Measurements from ENCODE around the gene VPS26B.
"Not testable (repeated sequence)": the region's sequence is repeated elsewhere in the genome, so short reads cannot be mapped to it uniquely, and the experiment has no call there.

The VPS26B gene

DNA sequence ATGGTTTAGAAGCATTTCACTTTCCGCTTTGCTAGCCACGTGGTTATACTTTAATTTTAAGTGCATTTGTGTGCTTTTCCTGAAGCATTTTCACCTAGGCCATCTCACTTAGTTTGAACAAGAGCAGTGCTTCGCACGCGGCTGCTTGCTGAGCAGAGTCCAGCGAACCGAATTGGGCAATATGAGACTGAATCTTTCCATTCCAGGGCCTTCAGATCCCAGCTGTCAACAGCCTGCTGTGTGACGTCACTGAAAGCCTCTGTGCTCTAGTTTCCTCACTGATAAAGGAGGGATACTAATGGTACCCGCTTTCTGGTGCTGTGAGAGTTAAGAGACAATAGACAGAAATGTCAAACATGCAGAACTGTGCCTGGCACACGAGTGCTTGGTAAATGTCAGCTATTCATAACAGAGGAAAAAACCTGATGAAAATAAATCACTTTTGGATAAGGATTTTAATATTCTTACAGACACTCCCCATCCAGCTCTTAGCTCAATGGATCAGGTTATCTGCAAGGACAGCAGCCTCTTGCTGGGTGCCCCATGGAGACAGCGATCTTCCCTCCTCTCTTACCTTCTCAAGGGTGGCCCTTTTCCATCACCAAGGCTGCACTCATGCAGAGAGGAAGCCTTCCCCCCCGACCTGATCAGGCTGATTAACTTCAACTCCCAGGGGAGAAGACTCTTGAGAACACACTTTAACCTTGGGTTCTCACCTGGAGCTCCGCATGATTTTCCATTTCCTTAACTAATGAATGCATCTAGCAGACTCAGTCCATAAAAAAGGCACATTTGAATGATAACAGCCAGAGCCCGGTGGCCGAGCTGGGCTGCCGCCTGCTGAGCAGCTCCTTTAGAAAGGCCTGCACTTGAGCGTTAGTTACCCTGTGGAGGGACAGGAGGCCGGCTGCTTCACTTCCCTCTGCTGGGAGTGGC, 48.2 kb downstream of the VPS26B start:
- no peak overlapping the region for H3K4me3 ChIP-seq (ENCODE audit: extremely low read depth, insufficient read depth, low read length, poor library complexity, severe bottlenecking)
- 20 to 36% methylated on average over 14 to 16 of the region's 18 CpGs for WGBS, 2 experiments (ENCODE audit: insufficient coverage in 2 of 2)
- H3K9me3 ChIP-seq (ENCODE audit: control insufficient read depth, low read length) = no peaks in the 10 kb centered on the region
- no peaks in the 10 kb centered on the region for H3K36me3 ChIP-seq (ENCODE audit: control insufficient read depth, insufficient read depth, low read length)
- H3K4me1 ChIP-seq (ENCODE audit: control insufficient read depth, insufficient read depth, low read length, poor library complexity, severe bottlenecking) = peaks cover 6% of the 10 kb centered on the region
- no peak overlapping the region for H3K27ac ChIP-seq (ENCODE audit: low read depth, low read length, severe bottlenecking)

DNA sequence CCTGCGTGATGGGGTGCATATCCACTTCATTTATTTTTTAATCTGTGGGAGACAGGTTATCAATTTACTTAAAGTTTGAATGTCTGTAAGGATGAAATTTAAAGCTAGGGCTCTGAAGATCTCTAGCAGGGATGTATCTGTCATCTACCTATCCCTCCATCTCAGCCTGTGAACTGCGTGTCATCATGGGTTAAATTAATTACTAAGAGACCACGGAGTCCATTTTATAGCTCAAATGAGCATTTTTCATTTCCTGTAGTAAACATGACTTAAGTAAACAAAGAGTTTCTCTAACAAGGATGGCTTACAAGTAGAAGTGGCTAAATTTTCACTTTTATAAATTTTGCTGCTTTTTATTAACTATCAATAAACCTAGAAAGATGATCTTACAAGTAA, 48.8 kb downstream of the VPS26B start:
- Histone ChIP-seq H3K36me3 (ENCODE audit: control insufficient read depth, insufficient read depth, low read length) (no peaks in the 10 kb centered on the region), H3K4me1 (ENCODE audit: control insufficient read depth, insufficient read depth, low read length, poor library complexity, severe bottlenecking) (peaks cover 6% of the 10 kb centered on the region), H3K4me3 (ENCODE audit: extremely low read depth, insufficient read depth, low read length, poor library complexity, severe bottlenecking) (no peak overlapping the region), H3K27ac (ENCODE audit: low read depth, low read length, severe bottlenecking) (no peak overlapping the region), H3K9me3 (ENCODE audit: control insufficient read depth, low read length) (no peaks in the 10 kb centered on the region)
- no CpG with 5 or more reads among the region's 3 CpGs for WGBS, 2 experiments (ENCODE audit: insufficient coverage in 2 of 2)

GRCh38 chr11:134275188-134275533, 50.7 kb downstream of the VPS26B start:
- Histone ChIP-seq H3K9me3 (ENCODE audit: control insufficient read depth, low read length) (no peaks in the 10 kb centered on the region), H3K27ac (ENCODE audit: low read depth, low read length, severe bottlenecking) (no peak overlapping the region), H3K4me1 (ENCODE audit: control insufficient read depth, insufficient read depth, low read length, poor library complexity, severe bottlenecking) (peaks cover 6% of the 10 kb centered on the region), H3K36me3 (ENCODE audit: control insufficient read depth, insufficient read depth, low read length) (no peaks in the 10 kb centered on the region), H3K4me3 (ENCODE audit: extremely low read depth, insufficient read depth, low read length, poor library complexity, severe bottlenecking) (peak overlapping the region; percentile 44)
- 0% methylated on average over 1 of the region's 5 CpGs; no CpG with 5 or more reads in 1 of the 2 experiments for WGBS, 2 experiments (ENCODE audit: insufficient coverage in 2 of 2)

DNA sequence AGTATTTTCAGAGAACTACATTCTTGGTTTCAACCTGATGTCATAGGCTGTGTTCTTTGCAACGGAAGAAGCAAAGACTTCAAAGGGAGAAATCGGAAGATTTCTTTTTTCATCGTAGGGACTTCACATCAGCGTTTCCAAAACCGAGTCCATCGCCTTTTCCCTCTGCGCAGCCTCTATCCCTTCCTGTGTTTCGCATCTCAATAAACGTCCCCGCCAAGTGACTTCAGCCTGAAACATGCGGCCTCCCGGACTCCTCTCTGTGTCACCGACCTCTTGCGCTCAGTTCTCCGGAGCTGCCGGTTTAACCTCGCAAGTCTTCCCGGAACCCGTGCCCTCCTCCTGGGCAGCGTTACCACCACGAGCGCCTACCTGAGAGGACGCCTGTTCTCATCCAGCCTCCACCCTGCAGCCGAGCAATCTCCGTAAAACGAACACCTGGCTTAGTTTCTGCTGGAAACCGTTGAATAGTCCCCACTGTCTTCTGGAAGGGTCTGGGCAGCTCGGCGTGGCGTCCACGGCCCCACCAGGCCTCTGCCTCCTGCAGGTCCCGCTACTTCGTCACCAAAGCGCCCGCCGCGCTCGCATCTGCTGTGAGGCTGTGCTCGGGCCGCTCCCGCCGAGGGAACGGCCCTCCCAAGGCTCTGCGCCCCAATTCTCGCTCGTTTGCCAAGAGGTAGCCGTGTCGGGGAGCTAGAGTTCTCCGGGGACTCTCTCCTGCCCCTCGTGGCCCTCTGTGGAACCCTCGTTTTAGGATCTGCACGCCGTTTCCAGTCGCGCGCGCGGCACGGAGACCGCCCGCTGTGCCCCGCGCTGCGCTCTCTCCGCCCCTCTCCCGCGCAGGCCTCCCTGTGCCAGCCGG, 51.3 kb downstream of the VPS26B start, which contains the start of gene GLB1L3:
TSS of gene GLB1L3 (plus strand) at position 846 of the 862 bp plus-strand sequence. CDS start 362 bp downstream, outside the sequence.
- peaks cover 6% of the 10 kb centered on the region for H3K4me1 ChIP-seq (ENCODE audit: control insufficient read depth, insufficient read depth, low read length, poor library complexity, severe bottlenecking)
- peak within 1 kb of the TSS; percentile 44 for H3K4me3 ChIP-seq (ENCODE audit: extremely low read depth, insufficient read depth, low read length, poor library complexity, severe bottlenecking)
- H3K36me3 ChIP-seq (ENCODE audit: control insufficient read depth, insufficient read depth, low read length) = no peaks in the 10 kb centered on the region
- H3K27ac ChIP-seq (ENCODE audit: low read depth, low read length, severe bottlenecking) = no peak within 1 kb of the TSS
- no peaks in the 10 kb centered on the region for H3K9me3 ChIP-seq (ENCODE audit: control insufficient read depth, low read length)
- WGBS, 2 experiments (ENCODE audit: insufficient coverage in 2 of 2) = 0% methylated on average over 44 to 64 of the region's 68 CpGs

GRCh38 chr11:134276396-134277182, 52.1 kb downstream of the VPS26B start:
- Histone ChIP-seq H3K4me3 (ENCODE audit: extremely low read depth, insufficient read depth, low read length, poor library complexity, severe bottlenecking) (peak overlapping the region; percentile 44), H3K9me3 (ENCODE audit: control insufficient read depth, low read length) (no peaks in the 10 kb centered on the region), H3K4me1 (ENCODE audit: control insufficient read depth, insufficient read depth, low read length, poor library complexity, severe bottlenecking) (peaks cover 6% of the 10 kb centered on the region), H3K27ac (ENCODE audit: low read depth, low read length, severe bottlenecking) (no peak overlapping the region), H3K36me3 (ENCODE audit: control insufficient read depth, insufficient read depth, low read length) (no peaks in the 10 kb centered on the region)
- 1% methylated on average over 47 to 54 of the region's 88 CpGs for WGBS, 2 experiments (ENCODE audit: insufficient coverage in 2 of 2)

DNA sequence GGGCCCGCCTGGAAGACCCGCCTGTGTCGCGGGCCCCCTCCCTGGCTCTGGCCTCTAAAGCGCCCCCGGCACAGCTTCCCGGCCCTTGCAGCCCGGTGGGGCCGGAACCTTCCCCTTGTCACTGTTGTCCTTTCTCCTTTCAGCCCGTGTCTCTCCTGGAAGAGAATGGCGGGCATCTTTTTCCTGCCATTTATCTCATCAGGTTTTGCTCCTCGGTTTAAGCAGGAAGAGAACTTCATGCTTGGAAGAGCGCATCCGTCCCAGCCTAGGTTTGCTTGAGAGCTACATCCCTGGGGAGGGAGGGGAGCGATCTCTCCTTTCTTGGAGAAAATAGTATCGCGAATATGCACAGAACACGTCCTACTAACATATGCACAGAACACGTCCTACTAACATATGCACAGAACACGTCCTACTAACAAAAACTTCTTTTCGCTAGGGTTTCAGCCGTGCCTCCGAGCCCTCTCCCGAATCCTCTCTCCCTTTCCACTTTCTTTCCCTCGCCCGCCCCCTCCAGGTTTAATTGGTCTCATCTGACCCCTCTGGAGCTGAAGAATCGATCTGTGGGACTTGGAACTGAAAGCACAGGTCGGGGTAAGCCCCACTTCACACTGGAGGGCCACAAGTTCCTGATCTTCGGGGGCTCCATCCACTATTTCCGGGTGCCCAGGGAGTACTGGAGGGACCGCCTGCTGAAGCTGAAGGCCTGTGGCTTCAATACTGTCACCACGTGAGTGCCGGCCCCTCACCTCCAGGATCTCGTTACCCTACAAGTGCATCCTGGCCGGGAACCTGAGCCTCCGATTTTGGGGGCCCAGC, 52.9 kb downstream of the VPS26B start:
- Histone ChIP-seq H3K36me3 (ENCODE audit: control insufficient read depth, insufficient read depth, low read length) (no peaks in the 10 kb centered on the region), H3K4me3 (ENCODE audit: extremely low read depth, insufficient read depth, low read length, poor library complexity, severe bottlenecking) (peak overlapping the region; percentile 44)
- WGBS, 2 experiments (ENCODE audit: insufficient coverage in 2 of 2) = 26 to 31% methylated on average over 22 to 28 of the region's 36 CpGs

DNA sequence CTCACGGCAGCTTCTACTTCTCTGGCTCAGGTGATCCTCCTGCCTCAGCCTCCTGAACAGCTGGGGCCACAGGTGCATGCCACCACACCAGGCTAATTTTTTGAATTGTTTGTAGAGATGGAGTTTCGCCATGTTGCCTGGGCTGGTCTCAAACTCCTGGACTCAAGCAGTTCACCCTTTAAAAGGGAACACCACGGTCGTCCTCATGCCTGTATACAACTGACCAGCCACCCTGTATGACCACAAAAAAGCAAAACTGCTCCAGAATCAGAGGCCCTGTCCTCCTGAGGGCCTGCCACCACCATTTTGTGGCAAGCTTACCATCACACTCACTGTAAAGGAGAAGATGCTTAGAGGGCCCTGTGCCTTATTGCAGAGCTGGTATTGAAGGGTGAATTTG, 53.9 kb downstream of the VPS26B start:
- Histone ChIP-seq H3K9me3 (ENCODE audit: control insufficient read depth, low read length) (no peaks in the 10 kb centered on the region), H3K4me3 (ENCODE audit: extremely low read depth, insufficient read depth, low read length, poor library complexity, severe bottlenecking) (no peak overlapping the region), H3K27ac (ENCODE audit: low read depth, low read length, severe bottlenecking) (no peak overlapping the region), H3K36me3 (ENCODE audit: control insufficient read depth, insufficient read depth, low read length) (no peaks in the 10 kb centered on the region), H3K4me1 (ENCODE audit: control insufficient read depth, insufficient read depth, low read length, poor library complexity, severe bottlenecking) (peaks cover 6% of the 10 kb centered on the region)
- 95 to 100% methylated on average over 1 to 4 of the region's 4 CpGs for WGBS, 2 experiments (ENCODE audit: insufficient coverage in 2 of 2)

More for the DNA sequence above, 52.9 kb downstream of the VPS26B start:
- Histone ChIP-seq H3K9me3 (ENCODE audit: control insufficient read depth, low read length) (no peaks in the 10 kb centered on the region), H3K4me1 (ENCODE audit: control insufficient read depth, insufficient read depth, low read length, poor library complexity, severe bottlenecking) (peaks cover 6% of the 10 kb centered on the region), H3K27ac (ENCODE audit: low read depth, low read length, severe bottlenecking) (no peak overlapping the region)

- H3K27ac ChIP-seq (ENCODE audit: low read depth, low read length, severe bottlenecking); H3K4me1 ChIP-seq (ENCODE audit: control insufficient read depth, insufficient read depth, low read length, poor library complexity, severe bottlenecking); H3K9me3 ChIP-seq (ENCODE audit: control insufficient read depth, low read length); H3K4me3 ChIP-seq (ENCODE audit: extremely low read depth, insufficient read depth, low read length, poor library complexity, severe bottlenecking); H3K36me3 ChIP-seq (ENCODE audit: control insufficient read depth, insufficient read depth, low read length): not testable (repeated sequence)
- WGBS, 2 experiments (ENCODE audit: insufficient coverage in 2 of 2) = 90% methylated on average over 2 of the region's 17 CpGs; no CpG with 5 or more reads in 1 of the 2 experiments
Measured at GRCh38 chr11:134281635-134282034, 57.2 kb downstream of the VPS26B start.

- Histone ChIP-seq H3K4me3 (ENCODE audit: extremely low read depth, insufficient read depth, low read length, poor library complexity, severe bottlenecking) (no peak overlapping the region), H3K9me3 (ENCODE audit: control insufficient read depth, low read length) (no peaks in the 10 kb centered on the region), H3K4me1 (ENCODE audit: control insufficient read depth, insufficient read depth, low read length, poor library complexity, severe bottlenecking) (no peaks in the 10 kb centered on the region), H3K36me3 (ENCODE audit: control insufficient read depth, insufficient read depth, low read length) (no peaks in the 10 kb centered on the region), H3K27ac (ENCODE audit: low read depth, low read length, severe bottlenecking) (no peak overlapping the region)
- WGBS, 2 experiments (ENCODE audit: insufficient coverage in 2 of 2) = 84 to 87% methylated on average over 18 to 21 of the region's 22 CpGs
Measured at GRCh38 chr11:134282121-134283045, 57.9 kb downstream of the VPS26B start.

All from mesodermal cell (in vitro differentiated cells).